ENCODE results near the gene PGC.

- TF ChIP-seq CTCF (IDR thresholded peaks at IDR 0.05) (no peak), POLR2A (IDR thresholded peaks at IDR 0.05) (no peak)
Observed at GRCh38 chr6:41768545-41769308, 21.5 kb upstream of the PGC start.

Data from thyroid gland (tissue), 4 donors.